OCI-LY3 (cell line): ENCODE data around the gene SDK1.

Experiments
- H2AFZ ChIP-seq: fragments of 200-600, 300-600 bp; shearing (Covaris generic); 2 replicates; pipeline ENCODE4 v1.6.0; 2014; ENCODE audit warnings: antibody characterized with exemption, low read depth, low read length
- H3K27ac ChIP-seq: fragments of 200-600, 300-600 bp; sonication (generic); 2 replicates; pipeline ENCODE4 v1.5.1; 2014; ENCODE audit warnings: mild to moderate bottlenecking, low read length, moderate library complexity, mixed read lengths
- H3K27me3 ChIP-seq: fragments of 200-600, 300-600 bp; sonication (generic); 2 replicates; pipeline ENCODE4 v1.6.1; 2014; ENCODE audit warnings: low read depth, low read length, mixed read lengths
- H3K36me3 ChIP-seq: fragments of 200-600, 300-600 bp; sonication (generic); replicated peaks from 2 replicates; pipeline ENCODE3; 2014; ENCODE audit warnings: low read depth, low read length, mixed read lengths
- H3K4me1 ChIP-seq: fragments of 300-600, 200-600 bp; sonication (generic); 2 replicates; pipeline ENCODE4 v1.6.1; 2014; ENCODE audit warnings: low read length, mixed read lengths
- H3K4me2 ChIP-seq: fragments of 200-600, 300-600 bp; sonication (generic); 2 replicates; pipeline ENCODE4 v1.6.1; 2014; ENCODE audit warnings: low read length, mixed read lengths
- H3K4me3 ChIP-seq: fragments of 300-600, 200-600 bp; sonication (generic); 2 replicates; pipeline ENCODE4 v1.5.1; 2014; ENCODE audit warnings: antibody characterized with exemption, mild to moderate bottlenecking, low read length, moderate library complexity
- H3K79me2 ChIP-seq: fragments of 300-600, 200-600 bp; shearing (Covaris generic); 2 replicates; pipeline ENCODE4 v1.6.1; 2014; ENCODE audit warnings: mild to moderate bottlenecking, low read length, mixed read lengths
- H3K9ac ChIP-seq: fragments of 300-600, 200-600 bp; shearing (Covaris generic); 2 replicates; pipeline ENCODE4 v1.6.0; 2014; ENCODE audit warnings: mild to moderate bottlenecking, low read length, moderate library complexity
- H3K9me3 ChIP-seq: fragments of 200-600, 300-600 bp; shearing (Covaris generic); 2 replicates; pipeline ENCODE4 v1.6.1; 2014; ENCODE audit warnings: low read length, mixed read lengths; ENCODE audit not compliant: insufficient read depth
- H4K20me1 ChIP-seq: fragments of 200-600, 300-600 bp; sonication (generic); 2 replicates; pipeline ENCODE4 v1.6.1; 2016; ENCODE audit warnings: low read length, mixed read lengths; ENCODE audit not compliant: insufficient read depth
- CTCF ChIP-seq: fragments of 200-600, 300-600 bp; sonication (generic); IDR thresholded peaks from 2 replicates; pipeline ENCODE4 v1.5.1; 2014; ENCODE audit warnings: antibody characterized with exemption, low read length, low read depth
- EZH2phosphoT487 ChIP-seq: fragments of 200-600 bp; shearing (Covaris generic); IDR thresholded peaks from 2 replicates; pipeline ENCODE4 v1.6.1; 2018; ENCODE audit warnings: antibody characterized with exemption, mixed run types, low read depth

The SDK1 gene

GRCh38 chr7:3861941-3862340 is 560.9 kb downstream of the SDK1 start:
- H3K4me2 ChIP-seq, result no peak overlapping the region
- no peak overlapping the region for H3K9ac ChIP-seq
- no peaks in the 10 kb centered on the region for H3K36me3 ChIP-seq
- TF ChIP-seq EZH2phosphoT487 (no peak), CTCF (no peak)
- H3K4me3 ChIP-seq, result no peak overlapping the region
- no peak overlapping the region for H3K27ac ChIP-seq
- no peaks in the 10 kb centered on the region for H3K27me3 ChIP-seq
- no peaks in the 10 kb centered on the region for H3K9me3 ChIP-seq
- H4K20me1 ChIP-seq, result no peaks in the 10 kb centered on the region
- no peaks in the 10 kb centered on the region for H3K4me1 ChIP-seq
- no peak overlapping the region for H2AFZ ChIP-seq
- H3K79me2 ChIP-seq, result no peaks in the 10 kb centered on the region

GRCh38 chr7:3862774-3863173 is 561.7 kb downstream of the SDK1 start:
- Histone ChIP-seq H3K4me1 (no peaks in the 10 kb centered on the region), H3K4me3 (no peak overlapping the region), H2AFZ (no peak overlapping the region), H4K20me1 (no peaks in the 10 kb centered on the region), H3K9ac (no peak overlapping the region), H3K27me3 (no peaks in the 10 kb centered on the region), H3K9me3 (no peaks in the 10 kb centered on the region), H3K27ac (no peak overlapping the region), H3K36me3 (no peaks in the 10 kb centered on the region), H3K79me2 (no peaks in the 10 kb centered on the region), H3K4me2 (no peak overlapping the region)
- TF ChIP-seq EZH2phosphoT487 (no peak), CTCF (no peak)

- Histone ChIP-seq H3K4me3 (no peak overlapping the region), H3K27ac (no peak overlapping the region), H3K9ac (no peak overlapping the region), H3K4me1 (no peaks in the 10 kb centered on the region), H3K4me2 (no peak overlapping the region), H4K20me1 (no peaks in the 10 kb centered on the region), H3K9me3 (no peaks in the 10 kb centered on the region), H2AFZ (no peak overlapping the region), H3K27me3 (no peaks in the 10 kb centered on the region), H3K36me3 (no peaks in the 10 kb centered on the region), H3K79me2 (no peaks in the 10 kb centered on the region)
- TF ChIP-seq EZH2phosphoT487, result no peak
- TF ChIP-seq CTCF, result no peak
Measured at GRCh38 chr7:3866277-3866676, 565.2 kb downstream of the SDK1 start.

- Histone ChIP-seq H2AFZ (no peak overlapping the region), H3K9ac (no peak overlapping the region), H3K27ac (no peak overlapping the region), H3K9me3 (no peaks in the 10 kb centered on the region), H3K36me3 (no peaks in the 10 kb centered on the region), H3K4me3 (no peak overlapping the region), H3K27me3 (no peaks in the 10 kb centered on the region), H3K4me2 (no peak overlapping the region), H3K4me1 (no peaks in the 10 kb centered on the region), H3K79me2 (no peaks in the 10 kb centered on the region), H4K20me1 (no peaks in the 10 kb centered on the region)
- no peak for TF ChIP-seq EZH2phosphoT487
- TF ChIP-seq CTCF, result no peak
Measured at GRCh38 chr7:3867863-3868262, 566.8 kb downstream of the SDK1 start.
